Fibroblast of lung (primary cell): Measurements from ENCODE around the gene HAPLN3.

Experiments
- EZH2 ChIP-seq: IDR thresholded peaks from 2 replicates; pipeline ENCODE4 v1.5.1; 2012; ENCODE audit warnings: low read length, control low read depth, mild to moderate bottlenecking; ENCODE audit errors: missing control alignments
- TF ChIP-seq, protein P1 (sequence below), 2 donors: IDR thresholded peaks in 1 of 2; conservative IDR thresholded peaks in 1 of 2; 1 replicate in 1 of 2; 2 replicates in 1 of 2; pipeline ENCODE4 v1.5.1; 2011 to 2012; ENCODE audit warnings: low read length in 2 of 2, control low read depth in 1 of 2, inconsistent platforms in 1 of 2, low read depth in 1 of 2, mild to moderate bottlenecking in 1 of 2

DNA sequence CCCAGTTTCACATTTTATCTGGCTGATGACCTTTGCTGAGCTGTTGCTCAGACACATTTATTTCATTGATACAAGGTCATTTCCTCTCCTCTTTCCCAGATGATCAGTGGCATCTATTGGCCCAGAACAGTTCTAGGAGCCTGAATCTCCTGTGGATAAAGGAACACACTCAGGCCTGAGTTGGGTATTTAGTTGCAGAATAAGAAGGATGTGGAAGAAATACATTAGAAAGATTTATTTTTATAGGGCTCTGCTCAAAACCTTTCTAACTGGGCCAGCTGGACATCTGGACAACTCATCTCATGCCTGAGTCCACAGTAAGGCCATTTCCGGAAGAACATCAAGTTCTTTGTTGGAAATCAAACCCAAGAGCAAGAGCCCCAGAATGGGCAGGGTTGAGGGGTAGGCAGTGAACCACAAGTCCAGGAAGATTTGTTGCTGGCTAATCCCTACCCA is 37.6 kb upstream of the HAPLN3 start:
- TF ChIP-seq EZH2: no peak
- TF ChIP-seq, protein P1, sequence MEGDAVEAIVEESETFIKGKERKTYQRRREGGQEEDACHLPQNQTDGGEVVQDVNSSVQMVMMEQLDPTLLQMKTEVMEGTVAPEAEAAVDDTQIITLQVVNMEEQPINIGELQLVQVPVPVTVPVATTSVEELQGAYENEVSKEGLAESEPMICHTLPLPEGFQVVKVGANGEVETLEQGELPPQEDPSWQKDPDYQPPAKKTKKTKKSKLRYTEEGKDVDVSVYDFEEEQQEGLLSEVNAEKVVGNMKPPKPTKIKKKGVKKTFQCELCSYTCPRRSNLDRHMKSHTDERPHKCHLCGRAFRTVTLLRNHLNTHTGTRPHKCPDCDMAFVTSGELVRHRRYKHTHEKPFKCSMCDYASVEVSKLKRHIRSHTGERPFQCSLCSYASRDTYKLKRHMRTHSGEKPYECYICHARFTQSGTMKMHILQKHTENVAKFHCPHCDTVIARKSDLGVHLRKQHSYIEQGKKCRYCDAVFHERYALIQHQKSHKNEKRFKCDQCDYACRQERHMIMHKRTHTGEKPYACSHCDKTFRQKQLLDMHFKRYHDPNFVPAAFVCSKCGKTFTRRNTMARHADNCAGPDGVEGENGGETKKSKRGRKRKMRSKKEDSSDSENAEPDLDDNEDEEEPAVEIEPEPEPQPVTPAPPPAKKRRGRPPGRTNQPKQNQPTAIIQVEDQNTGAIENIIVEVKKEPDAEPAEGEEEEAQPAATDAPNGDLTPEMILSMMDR (conservative IDR thresholded peaks at IDR 0.05 in 1 of 2, IDR thresholded peaks at IDR 0.05 in 1 of 2; ENCODE audit: low read depth in 1 of 2, low read length in 2 of 2): no peak
